D721Med (cell line): ENCODE data around the gene HMGXB4.
"Not testable (repeated sequence)": the region's sequence is repeated elsewhere in the genome, so short reads cannot be mapped to it uniquely, and the experiment has no call there.

Experiments used
- DNase-seq: peaks from one replicate; pipeline ENCODE4 v3.0.0; 2011; ENCODE audit warnings: low spot score; ENCODE audit not compliant: insufficient read length
- FAIRE-seq: peaks from 2 replicates; lab custom pipeline; 2011; peaks lifted over from hg19 to GRCh38; lab: Jason Lieb, UNC
- TF ChIP-seq, protein P1 (sequence below): IDR thresholded peaks from 2 replicates; pipeline ENCODE4 v1.5.1; 2012; ENCODE audit warnings: mild to moderate bottlenecking, control low read depth; ENCODE audit not compliant: insufficient read depth; ENCODE audit errors: missing control alignments

Gene HMGXB4

DNA sequence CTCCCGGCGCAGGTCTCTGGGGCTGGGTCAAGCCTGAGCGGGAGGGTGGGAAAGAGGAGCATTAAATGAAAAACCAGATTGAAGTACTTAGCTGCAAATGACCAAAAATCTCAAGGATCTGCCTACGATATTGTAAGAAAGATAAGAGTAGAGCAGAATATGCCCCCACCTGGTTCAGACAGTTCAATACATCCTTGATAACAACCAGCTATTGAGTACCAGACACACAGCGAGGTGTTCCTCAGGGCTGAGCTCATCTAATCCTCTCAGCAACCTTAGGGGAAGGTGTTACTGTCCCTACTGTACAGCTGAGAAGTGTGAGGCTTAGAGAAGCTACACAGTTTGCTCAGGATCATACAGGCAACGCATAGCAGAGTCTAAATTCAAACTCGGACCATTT lies 27.4 kb upstream of the HMGXB4 start:
- DNase-seq (no peak), FAIRE-seq (no peak)
- TF ChIP-seq, protein P1, sequence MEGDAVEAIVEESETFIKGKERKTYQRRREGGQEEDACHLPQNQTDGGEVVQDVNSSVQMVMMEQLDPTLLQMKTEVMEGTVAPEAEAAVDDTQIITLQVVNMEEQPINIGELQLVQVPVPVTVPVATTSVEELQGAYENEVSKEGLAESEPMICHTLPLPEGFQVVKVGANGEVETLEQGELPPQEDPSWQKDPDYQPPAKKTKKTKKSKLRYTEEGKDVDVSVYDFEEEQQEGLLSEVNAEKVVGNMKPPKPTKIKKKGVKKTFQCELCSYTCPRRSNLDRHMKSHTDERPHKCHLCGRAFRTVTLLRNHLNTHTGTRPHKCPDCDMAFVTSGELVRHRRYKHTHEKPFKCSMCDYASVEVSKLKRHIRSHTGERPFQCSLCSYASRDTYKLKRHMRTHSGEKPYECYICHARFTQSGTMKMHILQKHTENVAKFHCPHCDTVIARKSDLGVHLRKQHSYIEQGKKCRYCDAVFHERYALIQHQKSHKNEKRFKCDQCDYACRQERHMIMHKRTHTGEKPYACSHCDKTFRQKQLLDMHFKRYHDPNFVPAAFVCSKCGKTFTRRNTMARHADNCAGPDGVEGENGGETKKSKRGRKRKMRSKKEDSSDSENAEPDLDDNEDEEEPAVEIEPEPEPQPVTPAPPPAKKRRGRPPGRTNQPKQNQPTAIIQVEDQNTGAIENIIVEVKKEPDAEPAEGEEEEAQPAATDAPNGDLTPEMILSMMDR: no peak

DNA sequence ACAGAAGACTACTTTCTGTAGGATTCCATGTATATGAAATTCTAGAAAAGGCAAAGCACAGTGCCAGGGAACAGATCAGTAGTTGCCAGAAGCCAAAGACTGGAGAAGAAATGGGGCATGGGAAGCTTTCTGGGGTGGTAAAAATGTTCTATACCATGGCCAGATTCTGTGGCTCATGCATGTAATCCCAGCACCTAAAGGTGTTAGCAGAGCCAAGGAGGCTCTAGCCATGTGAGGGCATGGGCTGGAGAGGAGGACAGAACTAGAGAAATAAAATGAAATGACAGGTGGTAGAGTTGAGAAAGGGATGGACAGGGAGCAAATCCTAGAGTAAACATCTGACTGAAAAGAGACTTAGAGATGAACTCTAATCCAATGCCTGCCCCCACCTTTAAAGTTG lies 26.9 kb upstream of the HMGXB4 start:
- no peak for FAIRE-seq
- TF ChIP-seq, protein P1: no peak
- DNase-seq: no peak

DNA sequence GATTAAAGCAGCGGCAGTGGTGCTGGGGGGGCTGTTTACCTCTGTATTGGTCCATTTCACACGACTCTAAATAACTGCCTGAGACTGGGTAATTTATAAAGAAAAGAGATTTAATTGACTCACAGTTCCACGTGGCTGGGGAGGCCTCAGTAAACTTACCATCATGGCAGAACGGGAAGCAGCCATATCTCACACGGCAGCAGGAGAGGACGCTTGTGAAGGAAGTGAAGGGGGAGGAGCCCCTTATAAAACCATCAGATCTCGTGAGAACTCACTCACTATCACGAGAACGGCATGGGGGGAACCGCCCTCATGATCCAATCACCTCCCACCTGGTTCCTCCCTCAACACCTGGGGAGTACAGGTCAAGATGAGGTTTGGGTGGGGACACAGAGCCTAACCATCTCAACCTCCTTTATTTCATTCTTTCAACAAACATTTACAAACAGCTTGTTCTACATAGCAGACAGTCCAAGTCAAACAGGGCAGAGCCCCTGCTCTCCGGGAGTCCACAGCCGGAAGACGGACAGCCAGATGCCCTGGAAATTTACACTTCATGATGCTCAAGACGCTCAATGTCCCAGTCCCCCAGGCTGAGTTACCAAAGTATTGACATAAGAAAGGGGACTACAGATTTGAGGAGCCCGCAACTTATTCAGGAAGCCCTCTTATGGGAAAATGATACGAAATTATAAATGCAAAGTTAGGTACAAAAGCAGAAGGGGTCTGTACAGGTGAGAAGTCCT lies 26.3 kb upstream of the HMGXB4 start:
- TF ChIP-seq, protein P1: no peak
- DNase-seq: no peak
- no peak for FAIRE-seq

DNA sequence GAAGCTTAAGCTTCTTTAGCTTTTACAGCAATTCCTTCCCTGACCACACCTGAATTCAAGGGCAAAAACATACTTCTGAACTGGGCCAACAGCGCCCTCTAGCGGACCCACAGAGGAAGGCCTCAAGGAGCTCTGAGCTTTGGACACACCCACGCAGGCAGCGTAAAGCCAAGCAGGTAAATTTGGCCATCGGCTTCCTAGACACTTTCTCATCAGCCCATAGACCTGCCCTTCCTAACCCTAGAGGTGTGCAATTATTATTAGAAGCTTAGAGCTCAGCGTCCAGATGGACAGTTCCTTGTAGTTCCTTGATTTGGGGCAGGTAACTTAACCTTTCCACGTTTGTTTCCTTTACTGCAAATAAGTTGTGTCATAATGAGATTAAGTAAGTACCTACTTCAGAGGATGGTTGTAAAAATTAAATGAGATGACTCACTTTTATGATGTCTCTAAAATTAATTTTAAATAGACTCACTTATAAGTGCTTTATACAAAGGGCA lies 25.7 kb upstream of the HMGXB4 start:
- FAIRE-seq (no peak), DNase-seq (peak; percentile 13)
- TF ChIP-seq, protein P1: peak; percentile 91

DNA sequence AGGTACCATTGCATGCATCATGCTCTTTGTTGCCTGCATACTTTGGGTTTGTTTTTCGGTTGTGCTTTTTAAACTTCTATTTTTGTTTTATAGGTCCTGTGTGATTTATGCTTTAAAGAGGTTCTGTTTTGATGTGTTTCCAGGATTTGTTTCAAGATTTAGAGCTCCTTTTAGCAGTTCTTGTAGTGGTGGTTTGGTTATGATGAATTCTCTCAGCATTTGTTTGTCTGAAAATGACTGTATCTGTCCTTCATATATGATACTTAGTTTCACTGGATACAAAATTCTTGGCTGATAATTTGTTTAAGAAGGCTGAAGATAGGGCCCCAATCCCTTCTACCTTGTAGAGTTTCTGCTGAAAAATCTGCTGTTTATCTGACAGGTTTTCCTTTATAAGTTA lies 18.5 kb upstream of the HMGXB4 start:
- FAIRE-seq, DNase-seq: not testable (repeated sequence)

DNA sequence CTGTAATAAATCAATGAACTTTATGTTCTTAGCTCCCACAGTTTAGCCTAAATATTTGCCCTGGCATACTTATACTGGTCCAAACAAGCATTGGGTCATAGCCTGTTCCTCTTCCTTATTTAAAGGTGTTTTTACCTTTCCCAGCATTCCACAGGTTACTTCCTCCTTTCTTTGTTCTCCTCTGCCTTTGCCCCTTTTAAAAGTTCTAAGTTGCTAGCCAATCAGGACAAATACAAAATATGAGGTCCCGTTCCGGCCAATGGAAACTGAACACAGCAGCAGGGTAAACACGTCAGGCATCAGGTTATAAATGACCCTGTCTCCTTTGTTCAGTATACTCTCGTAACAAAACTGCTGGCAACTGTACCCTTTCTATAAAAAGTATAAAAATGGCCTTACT lies 12.8 kb upstream of the HMGXB4 start:
- FAIRE-seq, DNase-seq: not testable (repeated sequence)

DNA sequence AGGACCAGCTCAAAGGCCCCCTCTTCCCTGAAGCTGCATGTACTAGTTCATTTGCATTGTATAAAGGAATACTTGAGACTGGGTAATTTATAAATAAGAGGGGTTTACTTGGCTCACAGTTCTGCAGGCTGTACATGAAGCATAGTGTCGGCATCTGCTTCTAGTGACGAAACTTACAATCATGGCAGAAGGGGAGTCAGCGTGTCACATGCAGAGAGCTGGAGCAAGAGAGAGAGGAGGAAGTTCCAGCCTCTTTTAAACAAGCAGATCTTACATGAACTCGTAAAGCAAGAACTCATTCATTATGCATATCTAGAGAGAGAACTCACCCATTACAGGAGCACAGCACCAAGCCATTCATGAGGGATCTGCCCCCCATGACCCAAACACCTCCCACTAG lies 7.1 kb upstream of the HMGXB4 start:
- FAIRE-seq (no peak), DNase-seq (no peak)
- TF ChIP-seq, protein P1: no peak

DNA sequence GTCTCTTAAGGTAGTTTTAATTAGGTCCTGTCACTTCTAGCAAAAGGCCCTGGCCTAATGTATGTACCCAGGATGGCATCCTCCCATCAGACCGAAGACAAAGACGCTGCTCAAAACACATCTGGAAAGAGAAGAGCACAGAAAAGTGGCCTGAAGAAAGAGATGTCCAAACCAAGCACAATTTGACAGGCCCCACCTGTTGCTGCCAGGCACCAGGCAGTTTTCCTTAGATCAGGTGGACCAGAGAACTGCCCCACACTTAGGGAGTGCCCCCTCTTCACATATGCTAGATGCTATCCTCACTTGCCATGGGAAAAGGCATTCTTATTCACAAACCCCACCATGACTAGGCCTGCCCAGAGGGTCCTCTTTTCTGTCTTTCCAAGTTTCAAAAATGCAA lies 3.3 kb upstream of the HMGXB4 start:
- TF ChIP-seq, protein P1: no peak
- DNase-seq (no peak), FAIRE-seq (no peak)
